Stimulated activated CD8-positive, alpha-beta memory T cell treated with anti-CD3 and anti-CD28 coated beads, Interleukin-2, amount 100 ng/mL, for 48 hours (primary cell): ENCODE measurements around the gene DLL4.
"Not testable (repeated sequence)": the region's sequence is repeated elsewhere in the genome, so short reads cannot be mapped to it uniquely, and the experiment has no call there.

Source experiments
- DNase-seq, 2 donors: peaks; one replicate each; pipeline ENCODE4 v3.0.0-alpha.2; 2020; ENCODE audit warnings: low read depth in 2 of 2

DLL4 gene

DNA sequence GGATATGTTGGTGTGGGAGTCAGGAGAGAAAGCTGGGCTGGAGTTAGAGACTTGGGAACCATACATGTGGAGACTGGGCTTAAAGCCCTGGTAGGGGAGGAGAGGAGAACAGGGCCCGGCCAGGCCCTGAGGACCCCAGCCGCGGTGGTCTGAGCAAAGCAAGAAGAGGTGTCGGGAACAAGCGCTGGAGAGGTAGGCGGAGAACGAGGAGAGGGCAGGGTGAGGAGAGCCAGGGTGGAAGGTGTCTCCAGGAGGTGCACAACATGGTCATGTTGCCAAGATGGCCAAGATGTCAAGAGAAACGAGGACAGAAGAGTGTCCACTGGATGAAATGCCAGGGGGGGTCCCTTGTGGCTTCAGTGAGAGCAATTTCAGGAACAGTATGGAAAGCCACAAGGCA is 29.6 kb downstream of the DLL4 start:
- DNase-seq = no peak

GRCh38 chr15:40959331-40960141 is 30.4 kb downstream of the DLL4 start:
- DNase-seq = no peak

DNA sequence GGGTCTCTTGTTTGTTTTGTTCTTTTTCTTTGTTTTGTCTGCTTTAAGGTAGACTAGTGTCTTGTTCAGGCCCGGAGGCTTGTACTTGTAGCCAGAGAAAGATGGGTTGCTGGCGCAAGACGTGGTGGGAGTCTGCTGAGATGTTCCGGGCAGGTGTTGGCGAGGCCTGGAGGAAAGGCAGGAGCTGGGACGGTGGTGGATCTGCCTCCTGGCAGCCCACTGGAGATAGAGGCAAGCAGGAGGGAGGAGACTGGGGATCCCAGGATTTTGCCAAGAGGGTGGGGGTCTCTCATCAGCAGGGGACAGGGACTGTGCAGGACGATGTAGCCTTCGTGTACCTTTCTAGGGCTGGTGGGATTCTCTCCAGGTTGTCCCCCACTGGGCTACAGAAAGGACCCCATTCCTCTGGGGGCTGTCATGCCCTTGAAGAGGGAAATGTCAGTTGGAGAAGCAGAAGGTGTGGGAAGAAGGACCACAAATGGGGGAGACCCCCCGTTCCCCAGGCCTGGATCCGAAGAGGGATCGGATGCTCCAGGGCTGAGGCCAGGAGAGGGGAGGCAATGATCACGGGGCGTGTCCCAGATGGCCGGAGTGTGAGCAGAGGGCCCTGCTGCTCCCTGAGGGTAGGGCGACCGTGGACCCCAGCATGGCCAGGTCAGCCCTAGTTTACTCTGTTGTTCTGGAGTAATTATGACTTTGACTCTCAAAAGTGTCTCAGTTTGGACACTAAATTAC is 31.2 kb downstream of the DLL4 start:
- no peak for DNase-seq

DNA sequence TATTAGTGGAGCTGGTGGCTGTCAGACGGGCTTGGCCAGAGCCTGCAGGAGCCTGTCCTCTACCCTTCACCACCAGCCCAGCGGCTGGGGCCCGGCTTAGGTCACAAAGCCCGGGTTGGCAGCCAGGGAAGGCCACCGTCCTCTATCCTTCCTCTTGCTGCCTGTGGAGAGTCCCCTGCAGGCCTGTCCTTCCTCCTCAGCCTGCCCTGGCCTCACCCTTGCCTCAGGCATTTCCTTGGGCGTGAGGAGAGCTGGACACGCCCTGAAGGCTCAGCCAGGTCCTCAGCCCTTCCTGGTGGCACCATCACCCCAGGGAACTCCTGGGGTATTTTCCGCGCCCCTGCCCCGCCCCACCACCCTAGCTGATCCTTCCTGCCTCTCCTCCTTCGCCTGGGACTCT is 31.8 kb downstream of the DLL4 start:
- no peak for DNase-seq

- not testable (repeated sequence) for DNase-seq
These were observed 32.6 kb downstream of the DLL4 start for GRCh38 chr15:40961740-40962139.

DNA sequence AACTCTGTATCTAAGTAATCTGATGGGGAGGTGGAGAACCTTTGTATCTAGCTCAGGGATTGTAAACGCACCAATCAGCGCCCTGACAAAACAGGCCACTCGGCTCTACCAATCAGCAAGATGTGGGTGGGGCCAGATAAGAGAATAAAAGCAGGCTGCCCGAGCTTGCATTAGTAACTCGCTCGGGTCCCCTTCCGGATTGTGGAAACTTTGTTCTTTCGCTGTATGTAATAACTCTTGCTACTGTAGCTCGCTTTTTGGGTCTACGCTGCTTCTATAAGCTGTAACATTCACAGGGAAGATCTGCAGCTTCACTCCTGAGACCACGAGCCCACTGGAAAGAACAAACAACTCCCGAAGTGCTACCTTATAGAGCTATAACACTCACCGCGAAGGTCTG is 33.2 kb downstream of the DLL4 start:
- not testable (repeated sequence) for DNase-seq

GRCh38 chr15:40963201-40963600 is 34.1 kb downstream of the DLL4 start:
- no peak for DNase-seq

DNA sequence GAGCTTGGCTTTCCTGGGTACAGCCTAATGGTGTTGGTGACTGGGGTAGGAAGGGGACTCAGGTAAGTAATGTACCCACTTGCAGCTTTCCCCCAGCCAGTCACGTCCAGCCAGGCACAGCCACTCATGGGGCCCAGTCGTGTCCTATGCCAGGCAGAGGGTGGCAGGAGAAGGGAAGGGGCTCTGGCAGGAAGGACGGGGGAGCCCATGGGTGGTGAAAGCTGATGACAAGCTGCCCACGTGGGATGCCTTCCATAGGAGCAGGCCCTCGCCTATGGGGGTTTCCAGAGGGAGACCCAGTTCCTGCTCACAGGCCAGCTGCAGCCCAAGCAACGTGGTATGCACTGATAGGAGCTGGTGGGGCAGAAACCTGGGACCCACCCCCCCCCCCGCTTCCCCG is 34.9 kb downstream of the DLL4 start:
- DNase-seq = no peak

GRCh38 chr15:40964634-40965033 is 35.5 kb downstream of the DLL4 start:
- no peak for DNase-seq

- DNase-seq = no peak
These were observed 39.3 kb downstream of the DLL4 start for GRCh38 chr15:40968290-40969085.

- no peak for DNase-seq
These were observed 40.2 kb downstream of the DLL4 start for GRCh38 chr15:40969363-40969762.

DNA sequence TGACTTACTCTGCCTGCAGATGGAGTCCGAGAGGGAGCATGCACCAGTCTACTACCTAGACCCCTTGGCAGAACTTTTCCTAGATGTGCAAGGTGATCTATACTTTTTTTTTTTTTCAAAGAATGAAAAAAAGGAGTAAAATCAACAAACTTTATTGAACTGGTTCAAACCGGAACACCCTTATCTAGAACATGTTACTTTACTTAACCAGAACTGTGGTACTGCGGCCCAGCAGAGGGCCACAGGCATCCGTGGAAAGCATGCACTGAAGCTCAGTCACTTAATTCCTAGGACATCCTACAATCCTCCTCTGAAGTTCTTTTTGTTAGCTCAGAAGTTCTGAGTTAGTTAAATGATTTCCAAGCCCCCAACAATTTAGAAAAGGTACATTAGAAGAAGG is 45.7 kb downstream of the DLL4 start:
- DNase-seq = no peak

DNA sequence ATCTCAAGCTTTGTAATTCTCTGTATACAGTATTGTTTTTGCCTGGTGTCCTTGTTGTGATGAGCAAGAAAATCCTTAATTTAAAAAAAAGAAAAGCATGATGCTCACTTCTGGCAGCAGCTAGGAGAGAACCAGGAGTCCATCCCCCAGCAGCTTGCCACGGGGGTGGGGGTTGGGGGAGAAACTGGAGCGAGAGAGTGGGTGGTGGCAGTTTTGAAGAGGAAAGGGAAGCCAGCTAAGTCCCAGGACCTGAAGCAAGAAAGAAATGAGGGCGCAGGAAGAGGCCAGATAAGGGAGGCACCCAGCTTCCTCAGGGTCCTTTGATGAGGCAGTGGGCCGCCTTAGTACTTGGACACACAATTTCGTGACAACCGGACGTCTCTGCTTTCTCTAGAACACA is 47.7 kb downstream of the DLL4 start:
- DNase-seq = no peak

DNA sequence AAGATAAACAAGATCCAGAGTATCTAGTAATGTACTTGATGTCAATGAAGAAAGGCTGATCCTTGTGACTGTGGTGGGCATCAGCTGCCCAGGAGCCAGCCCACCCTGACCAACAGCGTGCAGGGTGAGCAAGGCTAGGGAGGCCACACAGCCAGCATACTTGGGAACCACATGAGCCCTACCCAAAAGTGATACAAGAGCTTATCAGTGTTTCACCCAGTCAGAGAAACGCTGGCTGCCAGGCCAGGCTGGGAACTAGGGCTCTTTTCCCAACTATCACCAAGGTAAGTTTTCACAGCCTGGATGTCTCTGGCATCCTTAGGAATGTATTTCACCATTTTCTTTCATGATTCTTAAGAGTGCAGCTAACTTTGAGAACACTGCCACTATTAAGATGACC is 49.0 kb downstream of the DLL4 start:
- no peak for DNase-seq

GRCh38 chr15:40978562-40978961 is 49.4 kb downstream of the DLL4 start:
- DNase-seq = no peak

DNA sequence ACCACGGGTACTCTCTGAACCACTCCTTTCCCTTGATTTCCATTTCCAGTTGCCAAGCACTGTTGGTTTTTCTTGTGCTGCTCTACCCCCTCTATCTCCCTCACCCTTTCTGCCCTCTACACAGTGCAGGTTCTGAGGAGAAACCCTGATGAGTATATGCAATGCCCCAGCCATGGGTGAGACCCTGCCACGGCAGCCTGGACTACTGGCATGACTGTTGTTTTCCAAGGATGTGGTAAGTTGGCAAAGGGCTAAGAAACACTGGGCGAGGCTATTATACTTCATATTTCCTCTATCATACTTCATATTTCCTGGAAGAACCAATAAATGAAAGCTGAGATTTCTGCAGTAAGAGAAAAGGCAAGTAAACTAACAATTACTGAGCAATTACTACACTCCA is 52.0 kb downstream of the DLL4 start:
- no peak for DNase-seq

GRCh38 chr15:40982855-40983254 is 53.7 kb downstream of the DLL4 start:
- no peak for DNase-seq

DNA sequence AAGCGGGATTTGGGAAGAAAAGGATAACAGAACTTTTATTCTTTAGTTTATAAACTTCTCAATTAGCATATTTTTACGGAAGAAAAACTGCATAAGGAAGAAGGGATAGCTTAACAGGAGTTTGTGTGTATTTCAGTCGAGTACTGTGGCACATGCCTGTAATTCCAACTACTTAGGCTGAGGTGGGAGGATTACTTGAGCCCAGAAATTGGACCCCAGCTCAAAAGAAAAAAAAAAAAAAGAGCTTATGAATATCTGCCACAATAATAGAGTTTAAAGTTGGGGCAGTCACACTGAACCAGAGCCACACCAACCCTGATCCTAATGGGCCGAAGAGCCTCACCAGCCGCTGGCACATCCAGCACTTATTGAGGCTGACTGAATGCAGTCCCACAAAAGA is 55.3 kb downstream of the DLL4 start:
- DNase-seq = no peak

GRCh38 chr15:40984964-40985363 is 55.8 kb downstream of the DLL4 start:
- DNase-seq = no peak

DNA sequence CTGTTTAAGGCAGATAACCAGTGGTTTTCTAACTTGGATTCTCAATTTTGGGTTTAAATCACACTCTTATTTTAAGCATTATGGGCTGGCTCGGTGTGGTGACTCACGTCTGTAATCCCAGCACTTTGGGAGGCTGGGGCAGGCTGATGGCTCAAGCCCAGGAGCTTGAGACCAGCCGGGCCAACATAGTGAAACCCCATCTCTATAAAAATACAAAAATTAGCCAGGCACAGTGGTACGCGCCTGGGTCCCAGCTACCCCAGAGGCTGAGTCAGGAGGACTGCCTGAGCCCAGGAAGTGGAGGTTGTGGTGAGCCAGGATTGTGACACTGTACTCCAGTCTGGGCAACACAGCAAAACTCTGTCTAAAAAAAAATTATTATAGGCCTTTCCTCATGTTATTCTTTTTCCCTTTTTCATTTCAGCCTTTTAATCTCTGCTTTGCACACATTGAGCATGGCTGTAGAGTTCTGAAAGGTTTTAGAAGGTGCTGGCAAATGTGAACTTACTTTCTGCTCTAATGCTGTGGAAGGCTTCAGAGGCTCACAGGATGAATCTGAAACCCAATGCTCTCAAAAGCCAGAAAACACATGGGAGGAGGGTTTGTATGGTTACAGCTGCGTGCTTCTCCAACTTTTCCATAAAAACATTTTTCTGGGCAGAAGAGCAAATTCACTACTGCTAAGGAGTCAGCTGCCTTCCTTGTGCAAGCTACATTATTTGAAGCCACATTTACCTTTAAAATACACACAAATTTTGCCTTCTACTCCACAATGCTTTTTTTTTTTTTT is 56.6 kb downstream of the DLL4 start:
- DNase-seq = no peak

DNA sequence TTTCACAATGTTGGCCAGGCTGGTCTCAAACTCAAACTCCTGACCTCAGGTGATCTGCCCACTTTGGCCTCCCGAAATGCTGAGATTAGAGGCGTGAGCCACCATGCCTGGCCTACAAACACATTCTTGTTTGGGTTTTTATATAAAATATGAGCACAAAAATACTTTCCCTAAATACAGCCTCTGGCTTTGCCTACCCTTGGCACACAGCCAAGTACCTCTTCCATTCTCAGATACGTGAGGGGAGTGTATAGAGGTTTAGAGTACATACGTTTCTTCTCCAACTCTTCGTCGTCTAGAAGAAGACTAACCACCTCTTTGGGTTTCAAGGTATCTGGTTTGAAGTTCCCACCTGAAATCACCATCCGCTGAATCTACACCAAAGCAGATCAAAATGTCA is 57.7 kb downstream of the DLL4 start:
- DNase-seq = no peak

- no peak for DNase-seq
These were observed 59.0 kb downstream of the DLL4 start for GRCh38 chr15:40988156-40988555.
